GM23248 (cell line): Measurements from ENCODE around the gene KCTD5.

ENCODE experiments used
- EZH2 ChIP-seq: fragments of 200-600 bp; sonication (generic); IDR thresholded peaks from 2 replicates; pipeline ENCODE4 v1.6.1; 2018; ENCODE audit warnings: antibody characterized with exemption, mild to moderate bottlenecking; ENCODE audit not compliant: insufficient read depth, poor library complexity, severe bottlenecking
- EZH2phosphoT487 ChIP-seq: fragments of 200-600 bp; sonication (generic); IDR thresholded peaks from 2 replicates; pipeline ENCODE4 v1.6.1; 2018; ENCODE audit warnings: antibody characterized with exemption, moderate library complexity, mild to moderate bottlenecking, low read depth; ENCODE audit not compliant: insufficient read depth

DNA sequence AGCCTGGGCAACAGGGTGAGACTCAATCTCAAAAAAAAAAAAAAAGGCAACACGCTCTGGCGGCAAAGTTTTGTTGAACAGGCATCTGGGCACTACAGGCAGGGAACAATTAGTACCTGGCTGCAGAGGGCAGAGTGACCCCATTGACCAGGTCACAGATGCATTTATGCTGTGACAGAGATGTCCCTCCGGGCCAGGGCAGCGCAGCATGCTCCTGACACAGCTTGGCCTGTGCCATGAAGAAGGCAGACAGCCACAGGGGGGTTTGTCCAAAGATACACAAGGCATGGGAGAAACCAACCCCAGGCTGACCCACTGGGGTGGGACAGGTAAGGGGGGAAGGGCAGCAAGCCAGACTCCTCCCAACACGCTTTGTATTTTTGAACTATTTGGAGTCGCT lies 62.4 kb downstream of the KCTD5 start:
- TF ChIP-seq EZH2 (no peak), EZH2phosphoT487 (no peak)
